SKM-1 treated with dmso at 0.1 percent for 144 hours (cell line): Measurements from ENCODE around the gene ATP8A1.
A peak's percentile ranks its signal among the peaks of the same experiment; 100 is the strongest.
"Not testable (repeated sequence)": the region's sequence is repeated elsewhere in the genome, so short reads cannot be mapped to it uniquely, and the experiment has no call there.

ENCODE experiments used
- DNase-seq: peaks from one replicate; lab custom pipeline; 2025; ENCODE audit not compliant: unreplicated experiment; lab: John Stamatoyannopoulos, UW

The ATP8A1 gene

GRCh38 chr4:42377497-42377896 lies 279.4 kb downstream of the ATP8A1 start:
- no peak for DNase-seq

GRCh38 chr4:42372303-42372702 lies 284.6 kb downstream of the ATP8A1 start:
- DNase-seq: not testable (repeated sequence)

- DNase-seq: peak; percentile 24
Measured at GRCh38 chr4:42371305-42372252, 285.3 kb downstream of the ATP8A1 start.

DNA sequence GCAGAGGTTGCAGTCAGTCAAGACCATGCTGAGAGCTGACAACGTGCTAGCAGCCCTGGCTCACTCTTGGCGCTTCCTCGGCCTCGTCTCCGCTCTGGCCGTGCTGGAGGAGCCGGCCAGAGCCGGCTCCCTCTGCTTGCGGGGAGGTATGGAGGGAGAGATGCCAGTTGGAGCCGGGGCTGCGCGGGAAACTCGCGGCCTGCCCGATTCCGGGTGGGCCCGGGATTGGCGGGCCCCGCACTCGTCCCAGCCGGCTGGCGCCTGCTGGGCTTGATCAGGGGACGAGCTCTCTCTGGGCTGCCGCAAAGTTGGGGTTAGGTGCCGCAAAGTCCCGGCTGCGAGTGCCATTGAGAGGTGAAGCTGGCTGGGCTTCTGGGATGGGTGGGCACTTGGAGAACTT lies 287.4 kb downstream of the ATP8A1 start:
- no peak for DNase-seq

- DNase-seq: no peak
Measured at GRCh38 chr4:42366959-42367358, 289.9 kb downstream of the ATP8A1 start.

GRCh38 chr4:42364266-42365053 lies 292.4 kb downstream of the ATP8A1 start:
- DNase-seq: no peak

- no peak for DNase-seq
Measured at GRCh38 chr4:42363614-42364013, 293.3 kb downstream of the ATP8A1 start.

GRCh38 chr4:42362591-42362990 lies 294.3 kb downstream of the ATP8A1 start:
- no peak for DNase-seq

GRCh38 chr4:42361456-42361855 lies 295.4 kb downstream of the ATP8A1 start:
- no peak for DNase-seq

- DNase-seq: no peak
Measured at GRCh38 chr4:42360256-42360669, 296.6 kb downstream of the ATP8A1 start.

- no peak for DNase-seq
Measured at GRCh38 chr4:42359711-42360110, 297.2 kb downstream of the ATP8A1 start.
